ENCODE results near the gene RPL15.

GRCh38 chr3:23931597-23931996, 14.7 kb downstream of the RPL15 start:
- TF ChIP-seq CTCF (IDR thresholded peaks at IDR 0.05; ENCODE audit: poor library complexity) = no peak
- no peak for TF ChIP-seq EZH2phosphoT487 (IDR thresholded peaks at IDR 0.05; ENCODE audit: low read depth, severe bottlenecking, unreplicated experiment)
- TF ChIP-seq EZH2 (IDR thresholded peaks at IDR 0.05; ENCODE audit: borderline replicate concordance) = no peak
